Endothelial cell of umbilical vein (primary cell): ENCODE data around the gene TPP2. TPM values are rescaled to one million over a fixed set of nuclear protein-coding genes. Genes with fewer than 3 reads are reported as not detected.

Experiments
- BruUV-seq: library from RNA; stranded (reverse); fragments of 400-500 nt; replicated peaks from 2 replicates; lab custom pipeline; 2021; lab: Mats Ljungman, UMichigan
- CTCF ChIA-PET: fragments of 300-600, 350-600 bp; sonication (Branson Sonifier 250); formaldehyde crosslinking; loops from one replicate; lab custom pipeline; 2021; ENCODE audit warnings: antibody characterized with exemption, inconsistent platforms; lab: Charles Lee
- POLR2A ChIA-PET: fragments of 300-600, 350-600 bp; sonication (Branson Sonifier 250); formaldehyde crosslinking; loops from one replicate; lab custom pipeline; 2021; ENCODE audit warnings: antibody characterized with exemption, inconsistent platforms; lab: Charles Lee
- DNase-seq: peaks from one replicate; pipeline ENCODE4 v3.0.0-alpha.2; 2011; ENCODE audit warnings: low read depth, low spot score
- FAIRE-seq: peaks from 2 replicates; lab custom pipeline; 2011; peaks lifted over from hg19 to GRCh38; lab: Jason Lieb, UNC
- H2AFZ ChIP-seq: 2 replicates; pipeline ENCODE4 v1.6.0; 2012; ENCODE audit warnings: low read depth, low read length, control low read depth, inconsistent platforms
- H3K27ac ChIP-seq: 2 replicates; pipeline ENCODE4 v1.5.1; 2011; ENCODE audit warnings: low read depth, mild to moderate bottlenecking, control low read depth, low read length, moderate library complexity; ENCODE audit not compliant: insufficient read depth
- H3K27me3 ChIP-seq, 2 experiments: 2 replicates each; pipeline versions ENCODE4 v1.6.0 to v1.6.1; 2011; ENCODE audit warnings: low read length in 2 of 2, mixed read lengths in 1 of 2; ENCODE audit not compliant: control insufficient read depth in 2 of 2, insufficient read depth in 2 of 2
- H3K36me3 ChIP-seq, 2 experiments: 2 replicates in 1 of 2; 3 replicates in 1 of 2; pipeline ENCODE4 v1.5.1; 2011; ENCODE audit warnings: low read length in 2 of 2, mild to moderate bottlenecking in 1 of 2, moderate library complexity in 1 of 2; ENCODE audit not compliant: control insufficient read depth in 2 of 2, insufficient read depth in 2 of 2; ENCODE audit errors: extremely low read depth in 1 of 2
- H3K4me1 ChIP-seq: 3 replicates; pipeline ENCODE4 v1.5.1; 2011; ENCODE audit warnings: mild to moderate bottlenecking, low read length; ENCODE audit not compliant: control insufficient read depth, insufficient read depth; ENCODE audit errors: extremely low read depth
- H3K4me2 ChIP-seq: 2 replicates; pipeline ENCODE4 v1.6.1; 2011; ENCODE audit warnings: low read length, control low read depth, mixed read lengths; ENCODE audit not compliant: insufficient read depth
- H3K4me3 ChIP-seq, 3 experiments: fragments of 200-600 bp in 1 of 3; sonication (generic), shearing (Covaris generic) in 1 of 3; replicated peaks in 1 of 3; 2 replicates each; pipeline ENCODE4 v1.5.1; 2011 to 2016; ENCODE audit warnings: control low read depth in 3 of 3, low read length in 3 of 3, mild to moderate bottlenecking in 2 of 3, inconsistent platforms in 1 of 3, low read depth in 1 of 3, moderate library complexity in 1 of 3; ENCODE audit not compliant: insufficient read depth in 1 of 3
- H3K79me2 ChIP-seq: 2 replicates; pipeline ENCODE4 v1.6.0; 2012; ENCODE audit warnings: low read length, inconsistent platforms; ENCODE audit not compliant: control insufficient read depth, insufficient read depth
- H3K9ac ChIP-seq: replicated peaks from 2 replicates; pipeline ENCODE3; 2011; ENCODE audit warnings: low read length, control low read depth; ENCODE audit not compliant: insufficient read depth; ENCODE audit errors: extremely low read depth
- H3K9me1 ChIP-seq: replicated peaks from 3 replicates; pipeline ENCODE4 v1.6.0; 2011; ENCODE audit warnings: mild to moderate bottlenecking, low read length; ENCODE audit not compliant: control insufficient read depth, insufficient read depth; ENCODE audit errors: extremely low read depth
- H3K9me3 ChIP-seq: replicated peaks from 2 replicates; pipeline ENCODE4 v1.5.1; 2012; ENCODE audit warnings: low read length, inconsistent platforms; ENCODE audit not compliant: control insufficient read depth, insufficient read depth
- H4K20me1 ChIP-seq: replicated peaks from 2 replicates; pipeline ENCODE3; 2011; ENCODE audit warnings: mild to moderate bottlenecking, low read length; ENCODE audit not compliant: control insufficient read depth, insufficient read depth; ENCODE audit errors: extremely low read depth
- CTCF ChIP-seq, 2 donors: IDR thresholded peaks; 1 replicate in 1 of 2; 2 replicates in 1 of 2; pipeline ENCODE4 v1.5.1; 2011; ENCODE audit warnings: low read length in 2 of 2, mild to moderate bottlenecking in 2 of 2, moderate library complexity in 2 of 2, control low read depth in 1 of 2, inconsistent platforms in 1 of 2, low read depth in 1 of 2; ENCODE audit not compliant: insufficient read depth in 1 of 2; ENCODE audit errors: extremely low read depth in 1 of 2
- EZH2 ChIP-seq: IDR thresholded peaks from 2 replicates; pipeline ENCODE4 v1.6.1; 2012; ENCODE audit warnings: borderline replicate concordance, low read depth, mild to moderate bottlenecking, moderate library complexity, low read length, inconsistent platforms; ENCODE audit not compliant: severe bottlenecking
- FOS ChIP-seq: IDR thresholded peaks from 2 replicates; pipeline ENCODE4 v1.6.1; 2011; ENCODE audit warnings: mild to moderate bottlenecking, low read length, moderate library complexity, borderline replicate concordance; ENCODE audit not compliant: insufficient read depth
- GATA2 ChIP-seq: IDR thresholded peaks from 2 replicates; pipeline ENCODE4 v1.7.0; 2011; ENCODE audit warnings: low read depth, mild to moderate bottlenecking, moderate library complexity, mixed read lengths, low read length; ENCODE audit not compliant: insufficient read length, insufficient read depth
- JUN ChIP-seq: IDR thresholded peaks from 2 replicates; pipeline ENCODE4 v1.6.1; 2011; ENCODE audit warnings: borderline replicate concordance, low read depth; ENCODE audit not compliant: insufficient read length, insufficient read depth
- MAX ChIP-seq: IDR thresholded peaks from 2 replicates; pipeline ENCODE4 v1.6.1; 2011; ENCODE audit not compliant: insufficient read depth, insufficient read length
- MYC ChIP-seq: IDR thresholded peaks from one replicate; pipeline ENCODE4 v1.6.1; 2011; ENCODE audit warnings: mild to moderate bottlenecking, low read depth, low read length
- POLR2A ChIP-seq: IDR thresholded peaks from 2 replicates; pipeline ENCODE4 v1.6.1; 2012; ENCODE audit warnings: low read depth, mild to moderate bottlenecking, control low read depth, low read length
- POLR2AphosphoS5 ChIP-seq: IDR thresholded peaks from 2 replicates; pipeline ENCODE4 v1.6.1; 2012; ENCODE audit warnings: low read depth, mild to moderate bottlenecking, control low read depth, low read length, moderate library complexity; ENCODE audit not compliant: insufficient read depth
- dilution Hi-C: fragments of 300-500 bp; cut with MboI; formaldehyde crosslinking; loops from one replicate; pipeline ENCODE4 v1.15.0; 2019; ENCODE audit warnings: low sequenced_read_pairs; ENCODE audit not compliant: extremely low pct_ligation_motif_present
- intact Hi-C: fragments of 100-400 bp; cut with micrococcal nuclease; formaldehyde crosslinking; loops from one replicate; pipeline ENCODE4 v1.10.0; 2022
- polyA plus RNA-seq, 4 experiments: library from polyadenylated mRNA; depleted of rRNA in 3 of 4; stranded (reverse) in 3 of 4; unstranded in 1 of 4; fragments of >200 nt; gene quantifications; 2 replicates each; pipeline versions ENCODE4 v1.2.1 to v1.2.3, GENCODE V29; 2011 to 2012; ENCODE audit warnings: missing spikeins in 1 of 4
- total RNA-seq: library from RNA; stranded (reverse); gene quantifications from 2 replicates; pipeline ENCODE4 v1.2.3, GENCODE V29; 2021

TPP2 gene
- total and polyA plus RNA-seq, 2 donors (not counting 3 experiments of a cell fraction or from before 2014, with no cell fraction given) = 11.5 to 46.7 TPM

- H3K9me3 ChIP-seq = no peaks in the 10 kb centered on the region
- no peak for FAIRE-seq
- peaks cover 7 to 9% of the 10 kb centered on the region in 2 experiments for H3K27me3 ChIP-seq
- no peaks in the 10 kb centered on the region for H3K9me1 ChIP-seq
- H3K4me1 ChIP-seq = no peaks in the 10 kb centered on the region
- no peaks in the 10 kb centered on the region for H3K79me2 ChIP-seq
- no peak overlapping the region for H3K4me3 ChIP-seq
- CTCF ChIA-PET = interaction anchor here (0.6 kb wide), 1 partner anchor 33 kb away, joined by 3 read pairs; no protein-coding TSS in a partner anchor
- no peaks in the 10 kb centered on the region for H4K20me1 ChIP-seq
- dilution Hi-C loops (no loop called here), intact Hi-C loops (no loop called here)
- no peaks in the 10 kb centered on the region for H3K36me3 ChIP-seq
- no TSS peak for BruUV-seq
- POLR2A ChIA-PET = no interaction called here
- no peak overlapping the region for H3K9ac ChIP-seq
- H3K4me2 ChIP-seq = no peak overlapping the region
- H3K27ac ChIP-seq = no peak overlapping the region
- TF ChIP-seq CTCF (IDR thresholded peaks at IDR 0.05; ENCODE audit: extremely low read depth in 1 of 2, insufficient read depth in 1 of 2, low read depth in 1 of 2, low read length in 2 of 2) (no peak), POLR2AphosphoS5 (no peak), MAX (no peak), POLR2A (no peak), JUN (no peak), EZH2 (no peak), FOS (no peak), GATA2 (no peak), MYC (no peak)
- no peak for DNase-seq
- H2AFZ ChIP-seq = no peak overlapping the region
Measured at GRCh38 chr13:102696465-102696864, 99.7 kb downstream of the TPP2 start.
